Measurements from ENCODE around the gene MTHFS.
"Not testable (repeated sequence)": the region's sequence is repeated elsewhere in the genome, so short reads cannot be mapped to it uniquely, and the experiment has no call there.

MTHFS gene

GRCh38 chr15:79915776-79916501 is 19.1 kb upstream of the MTHFS start:
- not testable (repeated sequence) for DNase-seq (ENCODE audit: low spot score)

- no peak for DNase-seq (ENCODE audit: low spot score)
These were observed 17.9 kb upstream of the MTHFS start for GRCh38 chr15:79914728-79915127.

GRCh38 chr15:79909556-79910335 is 12.9 kb upstream of the MTHFS start:
- not testable (repeated sequence) for DNase-seq (ENCODE audit: low spot score)

- DNase-seq (ENCODE audit: low spot score), result no peak
These were observed 7.5 kb upstream of the MTHFS start for GRCh38 chr15:79904271-79904670.

GRCh38 chr15:79903626-79904025 is 6.8 kb upstream of the MTHFS start:
- DNase-seq (ENCODE audit: low spot score), result no peak

- DNase-seq (ENCODE audit: low spot score), result no peak
These were observed 6.3 kb upstream of the MTHFS start for GRCh38 chr15:79903144-79903543.

- no peak for DNase-seq (ENCODE audit: low spot score)
These were observed 5.1 kb upstream of the MTHFS start for GRCh38 chr15:79901958-79902357.

- not testable (repeated sequence) for DNase-seq (ENCODE audit: low spot score)
These were observed 4.1 kb upstream of the MTHFS start for GRCh38 chr15:79900818-79901378.

GRCh38 chr15:79900087-79900486 is 3.3 kb upstream of the MTHFS start:
- no peak for DNase-seq (ENCODE audit: low spot score)

DNA sequence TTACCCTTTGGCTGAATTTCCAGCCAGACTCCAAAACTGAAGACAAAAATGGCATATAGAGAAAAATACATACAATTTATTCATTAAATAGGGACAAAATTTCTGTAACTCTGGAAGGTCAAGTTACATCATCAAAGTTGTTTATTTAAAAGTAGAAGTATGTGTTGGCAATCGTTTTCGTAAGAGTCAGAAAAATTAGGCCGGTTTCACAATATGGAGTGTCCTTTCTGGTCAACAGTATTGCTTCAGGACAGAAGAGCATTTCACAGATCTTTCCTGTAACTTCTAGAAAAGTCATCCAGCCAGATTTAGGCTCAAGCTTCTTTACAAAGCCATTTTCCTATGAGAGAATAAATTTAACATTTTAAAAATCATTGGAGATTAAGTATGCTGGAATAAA is 2.0 kb upstream of the MTHFS start:
- DNase-seq (ENCODE audit: low spot score), result peak; percentile 8

GRCh38 chr15:79898369-79898768 is 1.6 kb upstream of the MTHFS start:
- no peak for DNase-seq (ENCODE audit: low spot score)

DNA sequence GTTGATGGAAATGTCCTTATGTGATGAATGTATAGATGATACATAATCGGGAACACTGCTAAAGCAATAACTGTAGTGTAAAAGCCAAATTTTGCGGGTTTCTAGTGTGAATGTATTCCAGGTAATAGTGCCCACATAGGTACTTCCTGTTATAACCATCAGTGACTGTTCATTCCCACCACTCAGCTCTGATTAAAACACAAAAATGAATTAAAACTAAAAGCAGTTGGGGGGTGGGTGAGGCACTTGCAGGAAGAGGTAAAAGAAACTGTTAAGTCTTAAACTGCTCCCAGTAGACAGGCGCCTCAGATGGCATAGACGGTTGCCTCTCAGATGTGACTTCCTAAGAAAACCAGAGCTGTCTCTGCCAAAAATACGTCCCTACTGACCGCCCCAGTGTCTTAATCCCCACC is 893 bp upstream of the MTHFS start:
- no peak for DNase-seq (ENCODE audit: low spot score)

- DNase-seq (ENCODE audit: low spot score), result no peak
These were observed 515 bp upstream of the MTHFS start for GRCh38 chr15:79897380-79897678.

- no peak for DNase-seq (ENCODE audit: low spot score)
These were observed 632 bp downstream of the MTHFS start for GRCh38 chr15:79896131-79896633.

DNA sequence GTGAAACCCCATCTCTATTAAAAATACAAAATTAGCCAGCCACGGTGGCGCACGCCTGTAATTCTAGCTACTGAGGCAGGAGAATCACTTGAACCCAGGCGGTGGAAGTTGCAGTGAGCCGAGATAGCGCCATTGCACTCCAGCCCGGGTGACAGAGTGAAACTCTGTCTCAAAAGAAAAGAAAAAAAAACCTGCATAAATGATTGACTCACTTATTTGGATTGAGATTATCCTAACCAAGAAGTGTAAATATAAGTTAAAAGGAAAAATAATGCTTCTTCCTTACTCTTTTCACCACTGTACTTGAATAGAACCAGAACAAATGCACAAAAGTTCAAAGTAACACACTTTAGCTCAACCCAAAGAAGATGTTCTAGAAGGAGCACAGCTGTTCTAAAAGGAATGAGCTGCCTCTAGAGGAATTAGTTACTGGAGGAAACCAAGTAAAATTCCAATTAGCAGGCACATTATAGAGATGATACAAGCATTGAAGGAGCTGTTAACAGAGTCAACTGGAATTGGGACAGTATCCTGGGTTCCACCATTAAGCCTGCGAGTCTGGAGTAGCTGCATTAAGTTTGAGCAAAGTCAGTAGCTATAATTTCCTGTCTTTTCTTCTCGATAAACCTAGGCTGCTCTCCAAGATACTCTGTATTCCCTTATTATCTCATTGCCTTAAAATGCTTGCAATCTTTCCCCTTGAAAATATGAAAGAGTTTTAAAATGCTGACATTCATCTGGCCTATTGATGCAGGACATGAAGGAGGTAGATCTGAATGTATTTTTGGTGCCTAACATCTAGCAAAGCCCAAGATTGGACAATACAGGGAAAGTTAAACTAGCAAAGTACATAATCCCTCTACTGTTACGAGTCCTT is 9.5 kb downstream of the MTHFS start:
- DNase-seq (ENCODE audit: low spot score), result peak; percentile 23

DNA sequence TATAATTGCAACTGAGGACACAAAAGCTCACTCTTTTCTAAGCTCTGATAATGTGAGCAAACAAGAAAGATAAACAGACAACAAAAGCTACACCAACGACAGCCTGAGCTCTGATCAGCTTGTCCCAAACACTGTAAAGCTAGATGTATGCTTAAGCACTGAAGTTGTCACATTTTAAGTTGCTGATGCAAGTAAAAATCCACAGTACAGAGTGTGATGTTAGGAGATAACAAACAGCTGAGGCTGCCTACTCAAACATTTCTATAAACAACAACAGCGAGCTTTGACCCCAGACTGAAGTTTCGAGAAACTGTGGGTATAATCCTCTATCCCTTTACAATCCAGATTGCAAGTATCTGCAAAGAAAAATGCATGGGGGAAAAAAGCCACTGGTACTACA is 10.7 kb downstream of the MTHFS start:
- DNase-seq (ENCODE audit: low spot score), result no peak

DNA sequence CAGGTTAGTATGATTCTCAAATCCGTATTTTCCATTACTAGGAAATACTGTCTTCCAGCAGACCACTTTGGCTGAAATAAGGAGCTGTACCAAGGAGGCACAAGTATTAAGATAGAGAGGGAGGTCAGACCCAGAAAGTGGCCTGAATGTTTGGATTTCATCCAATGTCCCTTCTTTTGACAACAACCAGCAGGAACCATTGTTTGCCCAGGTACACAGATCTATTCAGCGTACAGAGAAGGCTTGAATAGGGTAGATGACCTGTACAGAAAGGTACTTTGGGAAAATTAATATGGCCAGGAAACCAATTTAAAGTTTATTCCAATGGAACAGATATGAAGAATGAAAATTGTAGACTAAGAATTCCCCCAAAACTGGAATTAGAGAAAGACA is 12.6 kb downstream of the MTHFS start:
- no peak for DNase-seq (ENCODE audit: low spot score)

DNA sequence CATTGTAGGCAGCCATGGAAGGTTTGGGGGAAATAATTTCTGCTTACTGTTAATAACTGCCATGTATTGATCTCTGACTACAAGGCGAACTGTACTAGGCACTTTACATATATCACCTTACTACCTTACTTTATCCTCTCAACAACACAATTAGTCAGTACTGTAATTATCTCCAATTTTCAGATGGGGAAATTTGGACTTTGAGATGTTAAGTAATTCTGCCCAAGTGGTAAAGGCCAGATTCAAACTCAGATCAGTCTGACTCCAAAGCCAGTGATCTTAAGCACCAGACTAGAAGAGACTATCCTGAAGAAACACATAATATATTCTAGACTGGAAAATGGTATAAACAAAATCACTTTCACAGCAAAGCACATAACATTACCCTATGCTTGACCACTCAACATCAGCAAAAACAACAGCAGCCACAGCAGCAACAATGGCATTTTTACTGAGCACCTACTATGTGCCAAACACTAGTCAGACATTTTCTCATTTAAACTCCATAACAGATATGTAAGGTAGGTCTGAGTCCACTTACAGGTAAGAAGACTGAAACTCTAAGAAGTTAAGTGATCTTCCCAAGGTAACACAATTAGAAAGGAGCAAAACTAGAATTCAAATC is 13.1 kb downstream of the MTHFS start:
- no peak for DNase-seq (ENCODE audit: low spot score)

- DNase-seq (ENCODE audit: low spot score), result no peak
These were observed 15.1 kb downstream of the MTHFS start for GRCh38 chr15:79881668-79882067.

DNA sequence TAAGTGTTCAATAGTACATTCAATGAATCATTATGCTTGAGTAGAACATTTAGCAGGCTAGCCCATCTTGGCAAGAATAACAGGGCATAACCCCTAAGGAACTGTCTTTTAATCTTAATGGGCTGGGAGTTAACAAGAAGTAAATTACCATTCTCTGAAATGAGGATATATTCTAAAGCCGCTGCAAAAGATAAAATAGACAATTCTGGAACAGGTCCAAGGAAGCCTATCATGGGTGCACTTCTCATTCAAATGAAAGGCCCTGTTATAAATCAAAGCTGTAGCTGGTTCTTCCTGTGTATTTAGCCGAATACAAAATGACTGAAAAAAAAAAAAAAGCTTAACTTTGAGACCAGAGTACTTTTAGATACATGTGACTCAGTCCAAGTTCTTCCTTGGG is 15.6 kb downstream of the MTHFS start:
- DNase-seq (ENCODE audit: low spot score), result no peak

DNA sequence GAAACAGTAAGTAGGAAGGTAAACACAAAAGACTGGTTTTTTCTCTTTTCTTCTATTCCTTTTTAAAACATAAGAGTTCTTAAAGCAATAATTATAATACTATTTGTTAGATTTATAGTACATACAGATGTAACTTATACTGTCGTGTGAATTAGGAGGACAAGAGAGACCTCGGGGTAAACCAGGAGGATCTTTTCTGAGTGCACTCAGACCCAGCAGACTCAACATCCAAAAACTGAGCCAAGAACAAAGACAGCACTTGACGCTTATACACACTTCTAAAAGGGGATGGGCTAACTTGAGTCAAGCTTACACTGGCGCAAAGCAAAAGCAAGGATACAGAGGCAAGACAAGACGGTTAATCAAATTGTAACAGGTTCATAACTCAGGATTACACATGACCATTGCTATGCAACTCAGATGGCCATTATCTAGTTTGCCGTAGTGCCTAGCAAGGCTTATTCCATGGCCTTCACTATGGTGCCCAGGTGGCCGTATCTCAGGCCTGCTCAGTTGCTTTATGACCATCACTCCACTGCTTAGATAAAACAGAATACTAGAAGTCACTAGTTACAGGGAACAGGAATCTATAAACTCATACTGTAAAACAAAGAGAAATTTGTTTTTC is 18.6 kb downstream of the MTHFS start:
- no peak for DNase-seq (ENCODE audit: low spot score)

Measured in GM03348 (cell line).